ENCODE measurements around the gene CTR9.

Gene CTR9

GRCh38 chr11:10750838-10751580, at the start of gene CTR9:
Gene CTR9, plus strand, starts transcription at chr11:10751246. Its CDS starts 167 bp downstream, at chr11:10751413.
- DNase-seq = peak; percentile 100

GRCh38 chr11:10701982-10702381, 49.1 kb upstream of the CTR9 start:
- DNase-seq = no peak

GRCh38 chr11:10708131-10708530, 42.9 kb upstream of the CTR9 start:
- DNase-seq = no peak

GRCh38 chr11:10709299-10710086, 41.6 kb upstream of the CTR9 start:
- DNase-seq = no peak

GRCh38 chr11:10715571-10715970, 35.5 kb upstream of the CTR9 start:
- DNase-seq = no peak

- DNase-seq = no peak
Measured at GRCh38 chr11:10716122-10716521, 34.9 kb upstream of the CTR9 start.

GRCh38 chr11:10716543-10717259, 34.3 kb upstream of the CTR9 start:
- DNase-seq = no peak

GRCh38 chr11:10719616-10720015, 31.4 kb upstream of the CTR9 start:
- no peak for DNase-seq

GRCh38 chr11:10720881-10721376, 30.1 kb upstream of the CTR9 start:
- DNase-seq = no peak

GRCh38 chr11:10722307-10722706, 28.7 kb upstream of the CTR9 start:
- DNase-seq = no peak

GRCh38 chr11:10725114-10725906, 25.7 kb upstream of the CTR9 start:
- DNase-seq = peak; percentile 18

GRCh38 chr11:10725907-10726253, 25.2 kb upstream of the CTR9 start:
- no peak for DNase-seq

GRCh38 chr11:10727146-10727851, 23.7 kb upstream of the CTR9 start:
- DNase-seq = no peak

GRCh38 chr11:10728154-10728553, 22.9 kb upstream of the CTR9 start:
- peak; percentile 44 for DNase-seq

- DNase-seq = no peak
Measured at GRCh38 chr11:10728789-10729472, 22.1 kb upstream of the CTR9 start.

GRCh38 chr11:10730151-10730550, 20.9 kb upstream of the CTR9 start:
- no peak for DNase-seq

GRCh38 chr11:10731064-10731680, 19.9 kb upstream of the CTR9 start:
- DNase-seq = no peak

GRCh38 chr11:10735481-10736475, 15.3 kb upstream of the CTR9 start:
- DNase-seq = peak; percentile 96

GRCh38 chr11:10742460-10743208, 8.4 kb upstream of the CTR9 start:
- DNase-seq = peak; percentile 14
